Central memory CD4-positive, alpha-beta T cell (primary cell): Measurements from ENCODE around the gene CLIP4.

Source experiments
- DNase-seq: peaks from one replicate; pipeline ENCODE4 v3.0.0; 2022

Gene CLIP4

DNA sequence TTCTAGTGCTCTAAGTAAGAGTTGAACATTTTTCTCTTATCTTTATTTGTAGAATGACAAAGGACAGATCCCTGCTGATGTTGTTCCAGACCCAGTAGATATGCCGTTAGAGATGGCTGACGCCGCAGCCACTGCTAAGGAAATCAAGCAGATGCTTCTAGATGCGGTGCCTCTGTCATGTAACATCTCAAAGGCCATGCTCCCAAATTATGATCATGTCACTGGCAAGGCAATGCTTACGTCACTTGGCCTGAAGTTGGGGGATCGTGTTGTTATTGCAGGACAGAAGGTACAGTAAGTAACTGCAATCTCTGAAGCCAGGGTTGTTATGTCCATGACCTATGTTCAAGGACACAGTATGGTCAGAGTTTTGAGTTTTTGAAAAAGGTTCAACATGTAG, 28.4 kb downstream of the CLIP4 start:
- no peak for DNase-seq

DNA sequence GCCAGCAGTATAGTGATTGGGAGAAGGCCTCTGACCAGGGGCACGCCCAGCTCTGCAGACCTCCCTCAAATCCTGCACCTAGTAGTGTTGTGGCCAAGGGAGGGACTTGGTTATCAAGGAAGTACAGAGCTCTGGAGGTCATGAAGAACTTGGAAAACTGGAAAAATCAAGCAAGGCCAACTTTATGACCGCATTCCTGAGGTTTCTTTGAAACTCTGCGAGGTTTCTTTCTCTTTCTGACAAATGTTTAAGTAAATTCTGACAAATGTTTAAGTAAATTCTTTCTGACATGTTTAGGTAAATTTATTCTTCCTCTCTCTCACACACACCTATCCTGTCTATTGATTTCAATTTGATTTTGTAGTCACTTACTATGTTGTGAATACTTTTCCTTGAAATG, 31.0 kb downstream of the CLIP4 start:
- no peak for DNase-seq

DNA sequence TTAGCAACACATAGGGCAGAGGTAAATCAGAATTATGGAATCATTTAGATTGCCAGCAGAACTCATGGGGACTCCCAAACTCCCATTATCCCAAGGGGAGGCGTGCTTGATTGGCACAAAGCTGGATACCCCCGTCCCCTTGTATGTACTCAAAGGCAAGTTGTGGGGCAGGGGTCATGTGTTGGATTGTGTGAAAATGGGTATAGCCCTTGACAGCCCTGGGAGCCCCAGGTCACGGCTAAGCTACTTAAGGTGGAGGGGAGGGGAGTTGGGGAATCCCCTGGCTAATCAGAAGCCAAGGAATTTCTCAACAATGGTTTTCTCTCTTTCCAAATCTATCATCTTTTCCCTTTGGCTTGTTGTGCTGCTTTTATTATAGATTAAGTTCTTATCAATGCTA, 32.7 kb downstream of the CLIP4 start:
- no peak for DNase-seq

DNA sequence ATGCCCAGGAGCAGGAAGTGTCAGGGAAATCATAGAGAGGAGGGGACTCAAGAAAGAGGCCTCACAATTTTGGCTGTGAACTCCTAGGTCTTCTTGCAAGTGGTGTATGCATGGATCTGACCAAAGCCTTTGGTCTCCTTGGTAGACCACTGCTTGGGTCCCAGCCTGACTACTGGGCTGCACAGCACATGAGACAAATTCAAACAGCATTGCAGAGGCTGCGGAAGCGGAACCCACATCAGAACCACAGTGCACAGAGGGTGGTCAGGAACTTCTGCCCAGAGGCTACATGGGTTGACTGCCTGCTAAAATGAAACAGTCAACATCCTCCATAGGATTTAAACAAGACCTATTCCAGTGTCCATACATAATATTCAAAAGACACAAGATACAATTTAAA, 39.4 kb downstream of the CLIP4 start:
- DNase-seq: no peak

DNA sequence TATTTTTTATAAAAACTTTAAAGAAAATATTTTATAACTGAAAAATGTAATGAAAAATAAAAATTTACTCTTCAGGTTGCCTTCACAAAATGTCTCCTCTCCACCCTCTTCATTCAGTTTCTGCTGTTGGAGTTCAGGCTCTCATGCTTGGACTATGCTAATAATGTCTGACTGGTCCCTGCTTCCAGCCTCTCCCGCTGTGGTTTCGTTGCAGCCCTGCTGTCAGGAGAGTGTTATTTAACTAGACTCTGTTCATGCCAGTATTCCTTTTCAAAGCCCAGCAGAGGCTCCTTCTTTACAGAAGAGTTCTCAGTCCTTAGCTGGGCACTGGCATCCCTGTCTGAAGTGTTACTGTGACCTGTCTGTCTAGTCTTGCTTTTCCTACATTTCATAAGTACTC, 40.4 kb downstream of the CLIP4 start:
- DNase-seq: no peak

DNA sequence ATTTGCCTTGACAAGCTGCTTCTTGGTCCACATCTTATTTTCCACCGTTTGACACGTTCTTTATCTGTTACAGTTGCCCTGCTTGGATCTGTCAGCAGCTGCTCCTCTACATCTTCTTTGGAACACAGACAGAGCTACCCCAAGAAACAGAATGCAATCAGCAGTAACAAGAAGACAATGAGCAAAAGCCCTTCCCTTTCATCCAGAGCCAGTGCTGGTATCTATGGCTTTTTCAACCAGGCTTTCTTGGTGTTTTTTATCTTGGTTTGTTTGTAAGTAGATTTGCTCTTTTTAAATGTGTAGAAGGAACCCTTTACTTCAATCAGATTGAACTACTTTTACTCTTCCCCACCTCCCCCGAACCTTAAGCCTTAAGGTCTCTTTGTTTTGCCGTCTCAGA, 41.9 kb downstream of the CLIP4 start:
- DNase-seq: no peak

DNA sequence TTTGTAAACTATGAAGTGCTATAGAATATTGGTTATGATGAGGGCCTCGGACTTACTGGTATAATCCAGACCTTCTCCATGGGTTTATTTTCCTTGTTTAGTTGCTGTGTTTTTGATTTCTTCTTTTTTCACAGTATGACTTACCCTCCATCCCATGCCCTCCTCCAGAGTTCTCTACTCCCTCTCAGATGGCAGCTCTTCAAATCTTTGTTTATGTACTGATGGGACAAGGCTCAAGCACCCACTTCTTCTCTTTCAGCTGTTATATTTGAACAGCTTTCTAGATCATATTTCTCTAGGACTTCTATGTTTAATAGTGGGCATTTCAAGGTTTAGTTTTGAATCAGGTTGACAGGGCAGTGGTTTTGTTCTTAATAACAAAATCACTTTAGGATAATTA, 43.9 kb downstream of the CLIP4 start:
- DNase-seq: no peak

DNA sequence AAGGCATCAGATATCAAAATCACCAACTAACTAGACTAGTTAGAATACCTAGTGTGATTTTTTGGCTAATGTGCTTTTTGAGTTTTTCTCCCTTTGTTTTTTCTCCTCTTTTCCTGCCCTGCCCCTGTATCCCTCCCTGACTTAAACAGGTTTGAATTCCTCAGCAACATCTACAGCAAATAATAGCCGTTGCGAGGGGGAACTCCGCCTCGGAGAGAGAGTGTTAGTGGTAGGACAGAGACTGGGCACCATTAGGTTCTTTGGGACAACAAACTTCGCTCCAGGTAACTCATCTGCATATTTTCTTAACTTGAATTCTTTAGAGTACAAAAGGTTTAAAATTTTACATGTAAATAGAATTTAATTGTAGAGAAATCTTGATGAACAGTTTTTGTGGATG, 45.0 kb downstream of the CLIP4 start:
- DNase-seq: no peak

DNA sequence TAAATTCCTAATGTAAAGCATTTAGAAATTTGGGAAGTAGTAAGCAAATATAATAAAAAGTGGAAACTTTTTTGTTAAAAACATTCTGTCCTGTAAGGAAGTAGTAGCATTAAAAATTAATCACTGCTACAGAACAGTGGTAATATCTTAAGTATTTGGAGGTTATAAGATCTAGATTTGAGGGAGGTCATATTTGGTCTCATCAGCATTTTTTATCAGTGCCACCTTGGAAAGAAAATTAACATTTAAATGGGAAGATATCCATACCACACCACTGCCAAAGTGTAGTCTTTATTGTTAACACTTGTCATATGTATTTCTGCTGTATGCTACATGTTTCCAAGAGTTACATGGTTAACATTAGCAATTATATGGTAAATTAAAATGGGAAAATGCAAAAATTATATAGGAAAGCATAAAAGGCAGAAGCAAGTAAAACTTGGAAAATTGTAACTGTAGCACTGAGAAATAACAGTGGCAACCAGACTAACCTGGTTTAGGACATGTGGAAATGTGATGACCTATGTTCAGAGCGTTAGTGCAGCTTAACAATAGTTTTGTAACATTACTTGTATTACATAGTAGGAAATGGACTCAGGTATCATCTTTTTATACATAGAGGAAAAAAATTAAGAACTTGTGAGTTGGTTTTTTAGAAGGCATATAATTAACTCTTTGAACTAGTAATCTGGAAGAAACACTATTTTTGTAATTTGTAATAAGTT, 47.2 kb downstream of the CLIP4 start:
- no peak for DNase-seq

DNA sequence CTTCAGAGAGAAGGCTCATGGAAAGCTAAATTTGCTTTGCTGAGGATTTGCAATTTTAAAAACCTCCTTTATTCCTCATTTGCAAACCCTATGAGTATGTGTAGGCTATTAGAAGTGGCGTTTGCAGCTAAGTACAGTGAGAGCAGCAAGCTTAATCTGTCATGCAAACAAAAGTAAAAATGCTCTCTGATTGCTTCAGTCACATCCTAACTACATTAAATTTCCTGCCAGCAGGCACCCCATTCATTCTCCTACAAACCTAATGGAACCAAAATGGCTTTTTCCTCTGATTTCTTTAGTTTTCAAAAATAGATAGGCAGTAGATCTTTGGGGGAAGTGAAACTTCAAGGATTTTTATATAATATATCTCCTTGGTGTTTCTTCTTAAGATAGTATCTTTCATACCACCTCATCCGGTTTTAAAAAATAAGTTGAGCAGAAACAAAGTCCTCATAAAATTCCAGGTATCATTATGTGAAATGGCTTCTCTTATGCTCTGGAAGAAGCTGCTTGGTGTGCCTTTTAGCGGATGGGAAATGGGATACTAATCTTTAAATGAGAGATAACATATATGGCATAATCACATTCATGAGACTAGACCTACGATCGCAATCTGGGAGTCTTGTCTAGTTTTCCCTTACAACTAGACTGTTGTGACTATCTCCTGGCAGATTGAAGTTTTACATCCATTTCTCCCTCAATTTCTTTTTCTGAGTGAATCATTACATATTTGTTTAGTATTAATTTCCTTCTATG, 49.1 kb downstream of the CLIP4 start:
- DNase-seq: no peak

DNA sequence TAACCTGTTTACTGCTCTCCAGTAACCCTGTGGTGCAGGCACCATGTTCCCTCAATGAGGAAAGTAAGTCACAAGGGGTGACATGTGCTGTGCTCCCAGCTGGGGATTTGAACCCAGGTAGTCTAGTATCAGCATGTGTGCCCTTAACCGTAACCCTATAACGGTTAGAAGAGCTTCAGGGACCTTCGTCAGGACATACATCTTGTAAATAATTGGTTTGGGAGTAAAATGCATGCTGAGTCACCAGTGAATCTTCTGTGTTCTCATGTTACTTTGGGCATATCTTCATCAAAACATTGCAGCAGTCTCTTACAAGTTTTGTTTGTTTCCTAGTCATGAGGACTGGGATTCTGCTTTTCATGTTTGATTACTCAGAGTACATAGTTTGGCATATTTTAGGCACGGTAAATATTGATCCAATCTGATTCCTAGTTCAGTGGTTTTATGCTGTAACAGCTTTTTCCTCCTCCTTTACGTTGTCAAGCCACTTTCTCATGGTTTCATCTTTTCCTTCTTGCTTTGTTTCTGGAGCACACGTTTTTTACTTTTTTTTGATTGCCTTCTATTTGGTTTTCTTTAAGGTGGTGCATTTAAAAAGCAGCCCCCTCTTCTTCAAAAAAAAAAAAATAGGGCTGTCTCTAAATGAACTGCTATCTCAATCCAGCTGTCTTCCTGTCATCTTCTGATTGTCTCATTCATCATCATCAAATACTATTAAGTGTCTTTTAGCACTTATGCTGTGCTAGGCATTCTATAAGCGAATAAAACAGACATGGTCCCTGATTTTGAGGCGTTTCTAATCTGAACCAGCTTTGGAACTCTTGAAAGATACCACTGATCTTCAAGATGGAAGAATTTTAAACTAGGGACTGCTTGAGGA, 50.4 kb downstream of the CLIP4 start:
- DNase-seq: no peak

DNA sequence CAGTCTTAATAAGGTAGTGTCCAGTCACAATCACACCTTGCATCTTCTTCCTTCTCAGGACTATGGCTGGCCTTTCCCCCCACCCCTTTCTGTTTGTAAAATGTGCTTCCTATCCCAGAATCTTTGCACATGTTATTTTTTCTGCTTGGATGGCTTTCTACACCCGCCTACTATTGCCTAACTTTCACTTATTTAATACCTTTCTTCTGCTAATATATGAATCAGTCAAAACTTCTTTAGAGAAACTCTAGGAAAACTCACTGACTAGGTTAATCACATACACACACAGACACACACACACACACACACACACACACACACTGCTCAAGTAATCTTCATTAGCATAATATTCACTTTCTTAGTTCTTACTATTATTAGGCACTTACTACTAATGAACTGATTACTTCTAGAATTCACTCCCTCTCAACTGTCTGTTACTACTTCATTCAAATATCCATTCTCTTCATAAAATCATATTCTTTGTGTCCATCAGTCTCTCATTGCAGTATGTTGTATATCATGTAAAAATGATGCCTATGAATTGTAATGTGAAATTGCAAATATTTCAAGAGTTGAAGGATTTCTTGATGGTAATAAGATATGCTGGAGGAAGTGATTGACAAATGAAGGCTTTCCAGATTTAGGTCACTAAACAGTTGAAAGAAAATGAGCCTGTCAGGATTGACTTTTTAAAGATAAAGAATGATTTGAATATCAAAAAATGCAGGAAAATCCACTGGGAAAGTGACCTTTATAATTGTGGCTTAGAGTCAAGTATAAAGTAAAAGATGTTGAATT, 51.2 kb downstream of the CLIP4 start:
- DNase-seq: no peak

DNA sequence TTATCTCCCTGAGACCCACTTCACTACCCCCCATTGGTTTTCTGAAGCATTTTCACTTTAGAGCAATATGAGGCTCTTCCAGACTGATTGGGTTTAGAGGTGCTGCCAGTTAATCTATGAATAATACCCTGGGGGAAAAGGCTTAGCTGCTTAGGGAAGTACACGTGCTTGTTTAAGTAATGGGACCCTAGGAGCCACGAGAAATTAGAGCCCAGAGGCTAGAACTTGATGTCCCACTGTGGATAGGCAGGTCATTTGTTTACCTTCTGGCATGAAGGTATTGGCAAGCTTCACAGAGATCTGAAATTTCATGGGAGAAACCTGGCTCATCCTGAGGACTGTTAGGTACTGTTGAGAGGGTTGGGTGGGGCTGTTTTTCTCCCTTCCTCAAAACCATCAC, 59.7 kb downstream of the CLIP4 start:
- no peak for DNase-seq

DNA sequence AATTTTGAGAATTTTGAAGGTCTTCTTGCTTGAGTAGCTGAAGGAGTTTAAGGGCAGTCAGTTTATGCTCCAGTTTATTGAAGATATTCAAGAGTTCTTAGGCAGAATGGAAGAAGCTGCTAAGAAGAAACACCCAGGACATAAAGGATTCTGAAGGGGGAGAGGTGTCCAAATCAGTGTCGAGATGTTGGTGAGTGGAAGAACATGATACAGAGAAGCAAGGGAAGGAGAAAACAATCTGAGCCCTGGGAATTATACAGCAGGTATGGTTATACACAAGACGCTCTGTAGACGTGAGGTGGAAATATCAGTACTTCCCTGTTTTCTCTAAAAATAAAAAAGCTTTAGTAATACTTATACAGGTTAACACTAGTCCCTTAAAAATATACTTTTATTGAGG, 60.1 kb downstream of the CLIP4 start:
- no peak for DNase-seq

DNA sequence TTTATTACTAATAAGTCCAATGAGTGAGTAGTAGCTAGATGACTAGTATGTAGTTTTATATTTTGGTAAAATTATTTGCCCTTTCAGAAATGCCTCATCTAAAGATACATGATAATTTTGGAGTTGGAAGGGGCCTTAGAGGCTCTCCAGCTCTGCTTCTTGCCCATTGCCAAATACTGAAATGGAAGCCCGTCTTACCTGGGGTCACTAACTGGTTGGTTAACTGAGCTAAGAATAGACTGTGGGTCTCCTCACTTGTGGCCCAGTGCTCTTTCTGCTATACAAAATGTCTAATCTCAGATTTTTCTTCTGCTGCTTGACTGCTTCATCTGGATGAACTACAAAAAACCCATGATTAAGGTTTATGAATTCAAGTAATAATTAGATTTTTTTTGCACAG, 67.1 kb downstream of the CLIP4 start:
- no peak for DNase-seq

DNA sequence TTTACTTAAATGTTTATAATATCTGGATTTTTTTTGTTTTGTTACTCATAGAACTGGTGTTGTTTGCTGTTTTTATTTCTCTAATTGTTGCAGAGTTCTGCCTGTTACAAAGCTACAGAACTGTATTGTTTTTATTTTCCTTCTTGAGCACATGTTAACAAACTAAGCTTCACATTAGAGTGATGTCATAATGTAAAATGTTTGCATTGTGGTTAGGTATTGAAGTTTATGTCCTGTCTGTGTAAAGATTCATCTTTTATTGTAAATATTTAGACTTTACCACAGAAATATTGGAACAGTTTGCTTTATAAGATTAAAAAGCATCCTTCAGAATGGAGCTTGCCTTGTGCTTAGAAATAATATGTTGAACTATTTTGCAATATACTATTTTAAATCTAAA, 67.7 kb downstream of the CLIP4 start:
- DNase-seq: no peak

DNA sequence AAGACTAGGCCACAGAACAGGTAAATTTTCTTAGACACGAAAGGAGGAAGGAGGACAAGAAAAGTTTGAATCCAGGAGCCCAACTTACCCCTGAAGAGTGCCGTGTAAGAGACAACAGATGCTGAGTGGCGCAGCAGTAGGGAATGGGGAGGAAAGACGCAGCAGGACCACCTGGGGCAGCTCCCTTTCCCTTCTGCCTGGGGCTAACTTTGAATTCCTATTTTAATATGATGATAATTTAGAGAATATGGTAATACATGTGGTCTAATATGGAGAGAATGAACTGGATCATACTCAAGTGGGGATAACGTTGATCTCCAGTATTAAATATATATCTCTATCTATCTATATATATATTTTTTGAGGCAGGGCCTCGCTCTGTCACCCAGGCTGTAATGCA, 69.3 kb downstream of the CLIP4 start:
- no peak for DNase-seq

DNA sequence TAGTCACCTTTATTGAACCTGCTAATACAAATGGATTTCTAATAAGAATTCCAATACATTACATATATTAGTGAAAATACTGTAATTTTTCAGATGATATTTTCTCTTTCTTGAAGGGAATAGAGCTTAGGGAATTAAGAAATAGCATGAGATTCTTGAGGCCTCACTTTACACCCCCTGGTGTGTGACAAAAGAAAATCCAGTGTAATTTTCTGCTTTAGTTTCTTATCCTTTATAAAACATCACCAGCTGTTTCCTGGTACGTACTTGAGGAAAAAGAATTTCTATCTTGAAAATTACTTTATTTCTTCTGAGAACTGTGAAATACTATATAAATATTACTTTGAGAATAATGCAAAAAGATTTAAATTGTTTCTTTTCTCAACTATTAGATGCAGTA, 71.6 kb downstream of the CLIP4 start:
- DNase-seq: no peak

DNA sequence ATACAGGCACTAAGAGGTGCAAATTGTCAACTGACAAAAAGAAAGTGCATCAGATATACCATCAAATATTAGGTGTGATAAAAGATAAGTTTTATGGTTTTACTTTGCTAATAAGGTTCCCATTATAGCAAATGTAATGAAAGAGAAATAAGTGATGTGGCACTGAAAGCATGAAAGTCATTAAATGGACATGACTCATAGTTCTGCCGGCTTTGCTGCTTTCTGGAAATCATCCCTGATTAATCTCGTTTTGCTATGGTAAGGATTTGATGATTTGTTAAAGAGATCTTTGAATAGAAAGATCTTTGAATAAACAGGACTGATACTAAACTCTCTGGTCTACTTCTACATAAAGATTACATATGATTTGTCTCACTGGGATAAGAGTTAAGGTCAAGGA, 72.7 kb downstream of the CLIP4 start:
- no peak for DNase-seq

DNA sequence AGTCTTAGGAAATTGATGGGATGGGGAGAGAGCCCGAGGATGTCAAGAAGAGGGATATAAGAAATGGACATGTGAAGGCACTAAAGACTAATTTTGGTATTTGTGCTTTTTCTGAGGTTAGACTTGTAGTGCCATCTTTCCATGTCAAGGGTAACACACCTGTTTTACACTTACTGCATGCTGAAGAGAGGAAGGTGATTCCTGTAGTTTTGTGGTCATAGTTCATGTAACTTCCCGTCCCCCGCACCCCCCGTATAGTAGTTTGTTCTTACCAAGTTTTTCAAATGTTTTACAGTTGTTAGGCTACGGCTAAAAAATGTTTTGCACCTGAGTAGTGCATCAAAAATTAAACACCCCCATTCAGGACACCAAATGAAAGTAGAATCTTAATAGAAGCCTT, 73.8 kb downstream of the CLIP4 start:
- no peak for DNase-seq

DNA sequence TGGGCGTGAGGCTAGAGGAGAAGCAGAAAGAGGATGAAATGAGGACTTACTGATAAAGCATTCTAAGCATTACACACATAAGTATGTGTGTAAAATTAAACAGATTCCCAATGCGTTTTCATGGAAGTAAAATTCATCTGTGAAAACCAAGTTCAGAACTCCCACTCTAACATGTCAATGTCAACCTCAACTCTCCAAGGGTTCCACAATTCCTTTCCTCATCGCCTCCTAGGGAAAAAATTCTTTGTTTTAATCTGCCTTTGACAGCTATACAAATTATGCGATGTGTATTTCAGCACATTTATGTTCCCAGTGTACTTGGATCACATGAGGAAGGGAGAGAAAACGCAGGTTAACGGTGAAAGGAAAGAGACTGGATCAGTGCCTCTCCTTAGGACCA, 76.6 kb downstream of the CLIP4 start:
- DNase-seq: no peak

DNA sequence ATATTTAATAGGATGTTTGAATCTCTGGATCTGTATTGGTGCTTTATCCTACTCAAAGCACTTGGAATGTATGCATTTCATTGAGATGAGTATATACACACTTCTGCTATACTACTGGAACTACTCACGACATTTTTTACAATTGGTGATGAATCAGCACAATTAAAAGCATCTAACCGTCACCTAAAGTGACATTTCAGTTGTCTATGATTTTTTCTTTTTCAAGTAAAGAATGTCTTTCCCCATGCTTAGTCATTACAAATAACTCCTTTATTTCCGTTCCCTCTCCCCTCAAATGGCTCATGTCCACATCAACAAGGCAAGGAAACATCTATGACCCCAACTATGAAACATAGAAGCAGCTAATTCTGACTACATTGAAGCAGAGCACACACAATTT, 77.3 kb downstream of the CLIP4 start:
- no peak for DNase-seq

DNA sequence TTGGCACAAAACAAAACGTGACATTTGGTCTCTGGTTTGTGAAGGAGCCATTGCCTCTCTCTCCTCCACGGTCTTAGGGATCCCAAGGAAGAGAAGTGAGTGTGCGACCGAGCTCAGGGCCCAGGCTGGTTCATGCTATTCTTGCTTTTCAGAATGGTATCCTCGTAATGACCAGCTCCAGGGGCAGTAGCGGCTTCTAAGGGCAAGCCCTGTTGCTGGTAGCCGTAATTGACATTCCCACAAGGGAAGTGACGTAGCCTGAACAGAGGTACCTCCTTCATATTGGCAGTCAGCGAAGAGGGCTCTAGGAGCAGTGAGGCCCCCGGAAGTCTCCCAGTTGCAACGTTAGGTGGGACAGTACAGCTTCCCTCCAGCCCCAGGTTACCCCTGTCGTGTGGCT, 77.9 kb downstream of the CLIP4 start:
- no peak for DNase-seq
